HG02973 (cell line): ENCODE data around the gene SF1.
"Not testable (repeated sequence)": the region's sequence is repeated elsewhere in the genome, so short reads cannot be mapped to it uniquely, and the experiment has no call there.

ENCODE experiments used
- ATAC-seq: cut with Tn5 transposase; IDR thresholded peaks from one replicate; pipeline ENCODE4 v1.9.1; 2021; ENCODE audit warnings: moderate library complexity; ENCODE audit not compliant: unreplicated experiment

Gene SF1

GRCh38 chr11:64778473-64779298, at the start of gene SF1:
Gene SF1, minus strand, starts transcription at chr11:64778542. Its CDS starts 150 bp downstream, at chr11:64778392.
- ATAC-seq: peak; percentile 76

- no peak for ATAC-seq
Measured at GRCh38 chr11:64827451-64827839, 49.1 kb upstream of the SF1 start.

- no peak for ATAC-seq
Measured at GRCh38 chr11:64826578-64827450, 48.5 kb upstream of the SF1 start.

GRCh38 chr11:64826062-64826461, 47.7 kb upstream of the SF1 start:
- ATAC-seq: no peak

- no peak for ATAC-seq
Measured at GRCh38 chr11:64823568-64824119, 45.3 kb upstream of the SF1 start.

GRCh38 chr11:64817476-64817875, 39.1 kb upstream of the SF1 start:
- ATAC-seq: no peak

- not testable (repeated sequence) for ATAC-seq
Measured at GRCh38 chr11:64815433-64815832, 37.1 kb upstream of the SF1 start.

GRCh38 chr11:64814712-64815187, 36.4 kb upstream of the SF1 start:
- ATAC-seq: peak; percentile 43

GRCh38 chr11:64813826-64814225, 35.5 kb upstream of the SF1 start:
- no peak for ATAC-seq

GRCh38 chr11:64810891-64811272, 32.5 kb upstream of the SF1 start:
- ATAC-seq: no peak

- peak; percentile 53 for ATAC-seq
Measured at GRCh38 chr11:64810271-64810890, 32.0 kb upstream of the SF1 start, which contains the start of gene MEN1. Gene MEN1, minus strand, starts transcription at chr11:64810551. Its CDS starts 442 bp downstream, at chr11:64810109.

- ATAC-seq: no peak
Measured at GRCh38 chr11:64809781-64810241, 31.5 kb upstream of the SF1 start.

GRCh38 chr11:64805481-64805880, 27.1 kb upstream of the SF1 start:
- no peak for ATAC-seq

- no peak for ATAC-seq
Measured at GRCh38 chr11:64804346-64805210, 26.2 kb upstream of the SF1 start.

GRCh38 chr11:64803846-64804345, 25.6 kb upstream of the SF1 start:
- ATAC-seq: no peak

- ATAC-seq: peak; percentile 57
Measured at GRCh38 chr11:64803158-64803845, 25.0 kb upstream of the SF1 start, which contains the start of gene MAP4K2. Gene MAP4K2, minus strand, starts transcription at chr11:64803214. Its CDS starts 65 bp downstream, at chr11:64803149.

GRCh38 chr11:64802370-64803157, 24.2 kb upstream of the SF1 start:
- ATAC-seq: peak; percentile 15
